SH-SY5Y (cell line): Measurements from ENCODE around the gene TMOD4.

Source experiments
- GATA2 ChIP-seq: IDR thresholded peaks from 2 replicates; pipeline ENCODE4 v1.6.1; 2011; ENCODE audit warnings: mild to moderate bottlenecking, low read depth, low read length
- GATA3 ChIP-seq: IDR thresholded peaks from 2 replicates; pipeline ENCODE4 v1.6.1; 2011; ENCODE audit warnings: low read depth, mild to moderate bottlenecking, low read length, moderate library complexity

DNA sequence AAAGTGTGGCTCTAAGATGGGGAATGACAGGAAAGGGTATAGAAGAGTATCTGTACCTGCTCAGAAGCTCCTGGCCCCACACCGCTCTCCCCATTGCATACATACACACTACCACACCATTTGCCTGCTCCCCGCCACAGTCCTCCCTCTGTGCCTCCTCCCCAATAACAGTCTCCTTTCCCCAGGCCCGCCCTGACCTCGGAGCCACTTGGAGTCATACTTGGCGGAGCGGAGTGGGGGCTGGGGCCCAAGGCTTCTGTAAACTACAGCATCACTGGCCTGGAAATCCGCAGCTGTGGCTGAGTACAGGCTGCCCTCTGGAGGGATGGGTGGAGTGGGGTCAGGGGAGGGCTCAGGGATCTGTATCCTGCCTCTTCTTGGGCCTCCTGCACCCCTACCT lies 38.0 kb downstream of the TMOD4 start:
- TF ChIP-seq GATA3 (no peak), GATA2 (no peak)
